GM12878 (cell line): ENCODE data around the gene NLRC3. TPM values are rescaled to one million over a fixed set of nuclear protein-coding genes. Genes with fewer than 3 reads are reported as not detected.

Source experiments
- ATAC-seq: fragments of 200-7000 bp; cut with Tn5 transposase; 3 replicates; pipeline ENCODE4 v1.9.1; 2020; ENCODE audit warnings: mild to moderate bottlenecking, moderate library complexity
- BruUV-seq: library from RNA; stranded (reverse); fragments of 400-500 nt; replicated peaks from 2 replicates; lab custom pipeline; 2021; lab: Mats Ljungman, UMichigan
- CTCF ChIA-PET: fragments of 300-600 bp; sonication (Branson Sonifier 250); formaldehyde crosslinking; extraction: SDS; loops from one replicate; lab custom pipeline; 2021; ENCODE audit warnings: inconsistent platforms; lab: Yijun Ruan, JAX
- POLR2A ChIA-PET: fragments of 350-600 bp; formaldehyde crosslinking; extraction: SDS; loops from one replicate; lab custom pipeline; 2021; ENCODE audit warnings: inconsistent platforms; lab: Charles Lee
- RAD21 ChIA-PET: fragments of 300-600 bp; sonication (Branson Sonifier 250); formaldehyde crosslinking; loops from one replicate; lab custom pipeline; 2023; ENCODE audit warnings: antibody characterized with exemption; ENCODE audit not compliant: unreplicated experiment; lab: Charles Lee
- SMC1A ChIA-PET: fragments of 300-600 bp; sonication (Branson Sonifier 250); formaldehyde crosslinking; loops from one replicate; lab custom pipeline; 2023; ENCODE audit not compliant: unreplicated experiment, uncharacterized antibody; lab: Charles Lee
- DNase-seq: peaks from one replicate; pipeline ENCODE4 v3.0.0-alpha.2; 2011; ENCODE audit warnings: low read depth, low spot score
- FAIRE-seq: peaks from 3 replicates; lab custom pipeline; 2011; peaks lifted over from hg19 to GRCh38; lab: Jason Lieb, UNC
- H2AFZ ChIP-seq: 2 replicates; pipeline ENCODE4 v1.6.0; 2011; ENCODE audit warnings: low read depth, low read length, control low read depth; ENCODE audit not compliant: control insufficient read depth
- H3K27ac ChIP-seq: 2 replicates; pipeline ENCODE4 v1.5.1; 2011; ENCODE audit warnings: control low read depth; ENCODE audit not compliant: control insufficient read depth, insufficient read depth
- H3K27me3 ChIP-seq, 2 experiments: replicated peaks in 1 of 2; 2 replicates each; pipeline versions ENCODE4 v1.6.0 to v1.6.1; 2011; ENCODE audit warnings: low read length in 1 of 2; ENCODE audit not compliant: control insufficient read depth in 2 of 2, insufficient read depth in 2 of 2
- H3K36me3 ChIP-seq, 2 experiments: 2 replicates each; pipeline ENCODE4 v1.5.1; 2011; ENCODE audit warnings: low read length in 1 of 2; ENCODE audit not compliant: control insufficient read depth in 2 of 2, insufficient read depth in 2 of 2
- H3K4me1 ChIP-seq: 2 replicates; pipeline ENCODE4 v1.6.1; 2011; ENCODE audit warnings: mild to moderate bottlenecking, low read length, moderate library complexity, mixed read lengths; ENCODE audit not compliant: control insufficient read depth, insufficient read depth
- H3K4me2 ChIP-seq: 2 replicates; pipeline ENCODE4 v1.6.0; 2011; ENCODE audit warnings: control low read depth; ENCODE audit not compliant: control insufficient read depth, insufficient read depth
- H3K4me3 ChIP-seq: fragments of 200-600 bp; sonication (generic); 2 replicates; pipeline ENCODE4 v1.5.1; 2016
- H3K79me2 ChIP-seq: 2 replicates; pipeline ENCODE4 v1.6.0; 2011; ENCODE audit warnings: low read length; ENCODE audit not compliant: control insufficient read depth, insufficient read depth
- H3K9ac ChIP-seq: 2 replicates; pipeline ENCODE4 v1.8.0; 2011; ENCODE audit warnings: low read length, control low read depth, mixed read lengths; ENCODE audit not compliant: control insufficient read depth, insufficient read depth
- H3K9me3 ChIP-seq: replicated peaks from 3 replicates; pipeline ENCODE4 v1.5.1; 2011; ENCODE audit warnings: mild to moderate bottlenecking, low read length; ENCODE audit not compliant: control insufficient read depth, insufficient read depth
- H4K20me1 ChIP-seq: 2 replicates; pipeline ENCODE4 v1.6.0; 2011; ENCODE audit not compliant: control insufficient read depth, insufficient read depth
- CHD2 ChIP-seq: IDR thresholded peaks from 2 replicates; pipeline ENCODE4 v1.6.1; 2011; ENCODE audit warnings: low read depth, low read length, improper control_type of control experiment, borderline replicate concordance
- NFIC ChIP-seq: IDR thresholded peaks from 2 replicates; pipeline ENCODE4 v1.6.1; 2012; ENCODE audit warnings: low read depth, mild to moderate bottlenecking, inconsistent platforms, low read length, moderate library complexity
- WGBS: methylation state at CpG from one replicate; pipeline ENCODE4 v1.1.6; 2016; ENCODE audit warnings: low lambda C conversion rate; ENCODE audit not compliant: insufficient replicate concordance, insufficient coverage; ENCODE audit errors: missing lambda C conversion rate; 5-methylcytosine and 5-hydroxymethylcytosine counted together
- in situ Hi-C: fragments of 300-500 bp; cut with MboI; formaldehyde crosslinking; loops from 9 replicates; pipeline ENCODE4 v1.14.3; 2018; ENCODE audit warnings: mixed read lengths
- intact Hi-C: fragments of 100-400 bp; cut with micrococcal nuclease; formaldehyde crosslinking; loops from one replicate; pipeline ENCODE4 v1.14.2; 2022; ENCODE audit not compliant: unreplicated experiment
- polyA plus RNA-seq, 11 experiments: library from polyadenylated mRNA; depleted of rRNA in 4 of 11; unstranded in 6 of 11; stranded (reverse) in 5 of 11; fragments of >200 nt; fragmentation: Nextera tagmentation in 4 of 11; fragmentation: Illumina TruSeq in 1 of 11; extraction: Ambion mirVana in 4 of 11; extraction: Trizol in 1 of 11; gene quantifications; 1 replicate in 1 of 11; 2 replicates in 10 of 11; pipeline versions ENCODE4 v1.2.1 to v1.2.3, GENCODE V29; 2011 to 2016; ENCODE audit warnings: inconsistent platforms in 2 of 11, missing spikeins in 2 of 11, low read depth in 1 of 11
- total RNA-seq, 4 experiments: library from RNA; depleted of rRNA in 3 of 4; stranded (reverse); fragments of >200 nt in 3 of 4; fragmentation: Illumina TruSeq in 1 of 4; extraction: Trizol in 1 of 4; gene quantifications; 2 replicates each; pipeline versions ENCODE4 v1.2.1 to v1.2.3, GENCODE V29; 2013 to 2021
- TF ChIP-seq, protein P1 (sequence below): fragments of 450-650 bp; IDR thresholded peaks from 2 replicates; pipeline ENCODE4 v1.6.1; 2014; ENCODE audit warnings: mild to moderate bottlenecking
- TF ChIP-seq, protein P2 (sequence below): fragments of 450-650 bp; IDR thresholded peaks from 2 replicates; pipeline ENCODE4 v1.6.1; 2017; ENCODE audit warnings: mild to moderate bottlenecking

Gene NLRC3
- total and polyA plus RNA-seq, 10 of the 15 experiments (the other 5 are each of a cell fraction or from before 2014, with no cell fraction given) = 2.2 to 17.8 (median 7.6) TPM

DNA sequence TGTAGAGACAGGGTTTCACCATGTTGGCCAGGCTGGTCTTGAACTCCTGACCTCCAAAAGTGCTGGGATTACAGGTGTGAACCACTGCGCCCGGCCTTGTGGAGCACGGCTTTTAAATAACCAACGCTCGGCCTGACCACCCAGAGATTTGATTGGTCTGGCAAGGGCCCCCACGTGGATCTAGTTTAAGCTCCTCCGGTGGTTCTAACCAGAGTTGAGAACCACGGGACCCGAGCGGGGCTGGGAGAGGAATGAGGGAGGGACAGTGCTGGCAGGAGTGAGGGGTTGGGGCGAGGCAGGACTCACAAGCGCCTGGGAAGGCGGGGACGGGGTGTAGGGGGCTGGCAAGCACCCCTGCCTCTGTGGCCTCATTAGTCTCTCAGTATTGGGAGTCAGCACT is 3.0 kb downstream of the NLRC3 start (continued):
- no peak for TF ChIP-seq CHD2
- TF ChIP-seq, protein P1, sequence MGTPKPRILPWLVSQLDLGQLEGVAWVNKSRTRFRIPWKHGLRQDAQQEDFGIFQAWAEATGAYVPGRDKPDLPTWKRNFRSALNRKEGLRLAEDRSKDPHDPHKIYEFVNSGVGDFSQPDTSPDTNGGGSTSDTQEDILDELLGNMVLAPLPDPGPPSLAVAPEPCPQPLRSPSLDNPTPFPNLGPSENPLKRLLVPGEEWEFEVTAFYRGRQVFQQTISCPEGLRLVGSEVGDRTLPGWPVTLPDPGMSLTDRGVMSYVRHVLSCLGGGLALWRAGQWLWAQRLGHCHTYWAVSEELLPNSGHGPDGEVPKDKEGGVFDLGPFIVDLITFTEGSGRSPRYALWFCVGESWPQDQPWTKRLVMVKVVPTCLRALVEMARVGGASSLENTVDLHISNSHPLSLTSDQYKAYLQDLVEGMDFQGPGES = no peak

DNA sequence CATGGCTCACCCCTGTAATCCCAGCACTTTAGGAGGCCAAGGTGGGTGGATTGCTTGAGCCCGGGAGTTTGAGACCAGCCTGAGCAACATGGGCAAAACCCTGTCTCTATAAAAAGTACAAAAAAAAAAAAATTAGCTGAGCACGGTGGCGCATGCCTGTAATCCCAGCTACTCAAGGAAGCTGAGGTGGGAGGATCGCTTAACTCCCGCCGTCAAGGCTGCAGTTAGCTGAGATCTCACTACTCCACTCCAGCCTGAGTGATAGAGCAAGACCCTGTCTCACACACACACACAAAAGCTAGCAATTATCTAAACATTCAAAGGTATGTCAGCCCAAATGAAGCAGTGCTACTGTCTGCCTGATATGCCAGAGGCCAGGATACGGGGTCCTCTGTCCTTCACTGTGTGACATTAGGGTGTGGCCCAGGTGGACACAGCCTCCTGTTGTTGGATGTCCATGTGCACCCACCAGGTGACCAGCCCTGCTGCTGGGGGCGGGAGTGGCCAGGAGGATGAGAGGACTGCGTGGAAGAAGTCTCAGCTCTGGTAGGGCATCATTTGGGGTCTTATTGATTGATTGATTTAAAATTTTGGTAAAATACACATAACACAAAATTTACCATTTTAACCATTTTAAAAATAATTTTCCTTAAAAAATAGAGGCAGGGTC is 3.9 kb downstream of the NLRC3 start:
- no peak overlapping the region for H3K4me3 ChIP-seq
- no TSS peak for BruUV-seq
- in situ Hi-C loops (no loop called here), intact Hi-C loops (no loop called here)
- no peak for DNase-seq
- H3K9ac ChIP-seq = no peak overlapping the region
- WGBS = 96% methylated on average over 8 of the region's 9 CpGs
- POLR2A ChIA-PET = interaction anchor here (0.6 kb wide), 1 partner anchor 550 kb away, joined by 4 read pairs; the partner anchor contains the start of gene HCFC1R1
- SMC1A ChIA-PET = interaction anchor here (0.6 kb wide), 1 partner anchor 67 kb away, joined by 4 read pairs; no protein-coding TSS in a partner anchor
- FAIRE-seq = no peak
- H3K27ac ChIP-seq = no peak overlapping the region
- H3K36me3 ChIP-seq = 0 out of 4 replicates have a peak, but pooled peaks cover 0 to 2% of the 10 kb centered on the region in 2 experiments
- peaks cover 3% of the 10 kb centered on the region; the same call in 2 of the 3 replicates for H3K9me3 ChIP-seq
- no peak overlapping the region for H2AFZ ChIP-seq
- CTCF ChIA-PET = no interaction called here
- RAD21 ChIA-PET = no interaction called here
- no peaks in the 10 kb centered on the region for H4K20me1 ChIP-seq
- H3K27me3 ChIP-seq = no peaks in the 10 kb centered on the region
- H3K4me2 ChIP-seq = no peak overlapping the region
- no peak for ATAC-seq
- peaks cover 23% of the 10 kb centered on the region for H3K4me1 ChIP-seq
- peaks cover 23% of the 10 kb centered on the region for H3K79me2 ChIP-seq
- no peak for TF ChIP-seq NFIC
- TF ChIP-seq, protein P2, sequence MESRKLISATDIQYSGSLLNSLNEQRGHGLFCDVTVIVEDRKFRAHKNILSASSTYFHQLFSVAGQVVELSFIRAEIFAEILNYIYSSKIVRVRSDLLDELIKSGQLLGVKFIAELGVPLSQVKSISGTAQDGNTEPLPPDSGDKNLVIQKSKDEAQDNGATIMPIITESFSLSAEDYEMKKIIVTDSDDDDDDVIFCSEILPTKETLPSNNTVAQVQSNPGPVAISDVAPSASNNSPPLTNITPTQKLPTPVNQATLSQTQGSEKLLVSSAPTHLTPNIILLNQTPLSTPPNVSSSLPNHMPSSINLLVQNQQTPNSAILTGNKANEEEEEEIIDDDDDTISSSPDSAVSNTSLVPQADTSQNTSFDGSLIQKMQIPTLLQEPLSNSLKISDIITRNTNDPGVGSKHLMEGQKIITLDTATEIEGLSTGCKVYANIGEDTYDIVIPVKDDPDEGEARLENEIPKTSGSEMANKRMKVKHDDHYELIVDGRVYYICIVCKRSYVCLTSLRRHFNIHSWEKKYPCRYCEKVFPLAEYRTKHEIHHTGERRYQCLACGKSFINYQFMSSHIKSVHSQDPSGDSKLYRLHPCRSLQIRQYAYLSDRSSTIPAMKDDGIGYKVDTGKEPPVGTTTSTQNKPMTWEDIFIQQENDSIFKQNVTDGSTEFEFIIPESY = no peak
